HG03457 (cell line): ENCODE results near the gene ZNF467.

ENCODE experiments used
- ATAC-seq: cut with Tn5 transposase; IDR thresholded peaks from one replicate; pipeline ENCODE4 v1.9.1; 2021; ENCODE audit warnings: moderate number of reproducible peaks; ENCODE audit not compliant: unreplicated experiment

The ZNF467 gene

DNA sequence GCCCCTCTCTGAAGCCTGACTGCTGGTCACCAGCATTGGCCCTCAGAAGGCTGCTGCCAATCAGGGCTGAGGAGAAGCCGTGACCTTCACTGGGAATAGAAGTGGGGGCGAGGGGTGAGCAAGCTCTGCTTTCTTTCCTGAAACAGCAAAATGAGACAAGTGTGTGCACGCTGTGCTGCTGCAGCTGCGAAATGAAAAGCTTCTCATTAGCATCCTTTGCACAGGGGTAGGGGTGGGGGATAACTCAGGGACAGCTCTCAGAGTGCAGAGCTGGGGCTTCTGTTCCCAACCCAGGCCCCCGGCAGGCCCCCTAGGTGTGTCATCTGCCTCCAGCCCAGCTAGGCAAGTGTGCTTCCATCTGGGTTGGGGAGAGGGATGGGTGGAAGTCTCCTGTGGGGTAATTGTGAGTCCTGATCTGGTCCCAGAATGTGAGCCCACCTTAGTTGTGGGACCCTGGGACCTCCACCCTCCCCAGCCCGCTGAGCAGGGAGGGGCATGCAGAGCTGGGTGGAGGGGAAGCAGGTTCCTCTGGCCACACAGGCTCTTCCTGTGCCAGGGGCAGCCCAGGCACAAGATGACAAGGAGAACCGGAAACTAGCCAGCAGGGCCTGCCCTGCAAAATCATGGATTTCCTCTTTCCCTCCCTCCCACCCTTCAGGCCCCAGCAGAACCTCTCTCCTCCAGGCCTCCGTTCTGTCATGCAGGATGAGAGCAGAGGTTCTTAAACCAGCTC is 22.2 kb downstream of the ZNF467 start:
- ATAC-seq, result no peak

DNA sequence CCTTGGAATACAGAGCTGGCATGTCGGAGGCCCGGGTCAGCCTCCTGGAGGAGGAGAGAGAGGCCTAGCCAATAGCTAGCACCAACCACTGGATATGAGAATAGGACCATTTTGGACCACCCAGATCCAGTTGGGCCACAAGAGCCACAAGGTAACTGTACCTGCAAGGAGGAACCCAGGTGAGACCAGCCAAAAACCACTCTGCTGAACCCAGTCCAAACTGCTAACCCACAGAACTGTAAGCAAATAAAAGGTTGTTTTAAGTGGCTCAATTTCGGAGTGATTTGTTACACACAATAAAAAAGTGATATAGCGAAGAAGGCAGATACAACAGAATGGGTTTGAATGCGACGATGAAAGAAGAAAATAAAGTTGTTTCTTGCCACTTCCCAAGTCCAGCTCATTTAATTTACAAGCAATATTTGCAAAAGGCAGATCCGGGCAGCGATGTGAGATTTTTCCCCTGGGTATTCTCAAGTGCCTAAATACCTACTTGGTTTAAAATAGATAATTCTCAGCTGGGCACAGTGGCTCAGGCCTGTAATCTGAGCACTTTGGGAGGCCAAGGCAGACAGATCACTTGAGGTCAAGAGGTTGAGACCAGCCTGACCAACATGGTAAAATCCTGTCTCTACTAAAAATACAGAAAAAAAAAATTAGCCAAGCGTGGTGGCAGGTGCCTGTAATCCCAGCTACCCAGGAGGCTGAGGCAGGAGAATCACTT is 23.1 kb downstream of the ZNF467 start:
- no peak for ATAC-seq

DNA sequence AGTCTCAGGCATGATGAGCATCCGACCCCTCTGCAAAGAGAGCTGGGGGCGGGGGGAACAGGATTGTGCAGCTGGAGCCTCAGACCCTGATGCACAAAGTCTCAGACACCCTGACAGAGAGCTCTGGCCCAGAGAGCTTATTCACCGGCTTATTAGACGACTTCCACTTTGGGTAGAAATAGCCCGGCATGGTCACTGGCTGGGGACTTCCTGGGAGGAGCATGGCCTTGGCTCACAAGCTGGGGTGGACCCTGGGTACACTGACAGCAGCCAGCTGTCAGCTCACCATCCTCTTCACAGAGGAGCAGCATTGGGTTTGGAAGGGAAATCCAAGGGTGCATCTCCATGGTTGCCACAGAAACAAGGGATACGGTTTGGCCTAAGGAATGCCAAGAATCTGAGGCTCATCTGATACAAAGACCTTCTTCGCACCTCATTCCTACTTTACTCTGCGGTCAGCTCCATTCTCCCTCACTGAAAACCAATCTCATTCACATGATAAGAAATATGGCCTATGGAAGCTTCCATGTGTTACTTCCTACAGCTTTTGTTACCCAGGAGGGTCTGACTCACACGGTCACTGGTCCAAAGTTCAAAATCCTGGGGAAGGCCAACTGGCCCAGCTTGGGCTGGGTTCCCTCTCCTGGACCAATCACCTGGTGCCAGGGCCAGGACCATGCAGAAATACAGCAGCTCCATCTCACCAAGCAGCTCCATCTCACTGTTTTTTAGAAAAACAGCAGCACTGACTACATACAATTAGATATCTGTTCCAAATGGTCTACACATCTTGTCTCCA is 25.1 kb downstream of the ZNF467 start:
- ATAC-seq, result no peak

DNA sequence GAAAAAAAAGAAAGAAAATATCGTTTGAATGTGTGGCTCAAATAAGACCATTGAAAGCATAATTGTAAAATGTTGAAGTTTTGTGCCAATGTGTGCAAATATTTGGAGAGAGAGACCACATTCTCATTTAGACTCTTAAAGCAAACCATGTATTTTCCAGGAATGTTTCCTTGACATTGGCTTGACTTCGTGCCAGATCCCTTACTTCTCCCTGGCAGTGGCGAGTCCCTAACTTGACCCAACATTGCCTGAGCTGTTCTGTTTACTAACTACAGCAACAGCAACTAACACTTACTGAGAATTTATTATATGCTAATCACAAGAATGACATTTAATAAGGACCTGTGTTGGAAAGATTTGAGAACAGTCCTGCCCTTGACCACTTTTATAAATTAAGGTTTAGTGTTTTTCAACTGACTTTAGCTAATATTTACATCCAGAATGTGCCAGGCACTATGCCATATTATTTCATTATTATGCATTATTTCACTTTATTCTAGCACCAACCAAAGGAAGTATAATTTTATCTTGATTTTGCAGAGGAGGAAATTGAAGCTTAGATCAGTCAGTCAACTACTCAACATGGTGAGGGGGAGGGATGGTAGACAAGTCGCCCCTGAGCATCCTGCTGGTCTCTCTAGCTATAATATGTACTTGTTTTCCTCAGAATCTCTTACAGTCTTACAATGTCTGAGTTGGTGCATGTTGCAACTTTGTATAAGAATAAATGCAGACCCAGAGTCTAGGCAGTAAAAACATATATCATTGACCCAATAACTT is 29.7 kb downstream of the ZNF467 start:
- no peak for ATAC-seq

DNA sequence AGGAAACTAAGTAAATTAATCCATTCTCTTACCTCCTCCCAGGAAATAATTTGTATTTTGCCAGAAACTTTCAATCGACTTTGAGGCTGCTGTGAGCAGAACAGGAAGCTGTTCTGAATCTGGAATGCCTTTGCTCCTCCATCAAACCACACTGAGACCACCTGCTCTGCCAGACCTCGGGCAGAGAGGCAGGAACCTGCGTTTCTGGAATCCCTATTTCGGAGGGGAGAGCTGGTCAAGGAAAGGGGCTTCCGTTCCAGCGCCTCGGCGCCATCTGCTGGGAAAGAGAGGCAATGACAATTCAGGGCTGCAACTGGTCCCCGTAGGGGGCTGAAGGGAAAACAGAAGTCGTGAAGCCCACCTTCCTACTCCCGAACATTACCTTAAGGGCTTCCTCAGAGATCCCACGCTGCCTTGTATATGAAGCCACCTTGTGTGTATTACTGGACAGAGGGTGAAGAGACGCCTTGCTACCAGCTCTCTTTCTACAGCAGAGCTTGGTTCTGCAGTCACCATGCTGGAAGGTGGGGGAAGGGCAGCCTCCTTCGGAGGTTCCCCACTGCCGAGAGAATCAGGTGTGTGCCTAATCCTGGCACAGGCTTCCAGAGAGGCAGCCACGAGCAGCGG is 31.2 kb downstream of the ZNF467 start:
- ATAC-seq, result no peak

DNA sequence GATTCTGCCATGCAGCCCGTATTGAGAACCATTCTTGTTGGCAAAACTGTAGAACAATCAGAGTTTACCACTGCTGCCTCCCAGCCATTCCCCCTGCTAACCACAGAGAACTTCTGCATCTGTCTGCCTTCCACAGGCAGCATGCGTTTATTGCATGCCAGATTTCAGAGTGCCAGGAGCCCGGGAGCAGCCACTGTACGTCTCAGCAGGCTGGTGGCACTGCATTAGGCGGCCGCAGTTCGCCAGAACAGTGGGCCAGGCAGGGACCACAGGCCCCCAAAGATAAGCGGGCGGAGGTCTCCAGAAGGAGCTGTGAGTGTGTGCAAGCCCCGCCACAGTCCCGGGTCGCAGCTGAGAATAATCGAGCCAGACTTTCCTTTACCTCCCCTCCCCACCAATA is 31.8 kb downstream of the ZNF467 start:
- no peak for ATAC-seq

DNA sequence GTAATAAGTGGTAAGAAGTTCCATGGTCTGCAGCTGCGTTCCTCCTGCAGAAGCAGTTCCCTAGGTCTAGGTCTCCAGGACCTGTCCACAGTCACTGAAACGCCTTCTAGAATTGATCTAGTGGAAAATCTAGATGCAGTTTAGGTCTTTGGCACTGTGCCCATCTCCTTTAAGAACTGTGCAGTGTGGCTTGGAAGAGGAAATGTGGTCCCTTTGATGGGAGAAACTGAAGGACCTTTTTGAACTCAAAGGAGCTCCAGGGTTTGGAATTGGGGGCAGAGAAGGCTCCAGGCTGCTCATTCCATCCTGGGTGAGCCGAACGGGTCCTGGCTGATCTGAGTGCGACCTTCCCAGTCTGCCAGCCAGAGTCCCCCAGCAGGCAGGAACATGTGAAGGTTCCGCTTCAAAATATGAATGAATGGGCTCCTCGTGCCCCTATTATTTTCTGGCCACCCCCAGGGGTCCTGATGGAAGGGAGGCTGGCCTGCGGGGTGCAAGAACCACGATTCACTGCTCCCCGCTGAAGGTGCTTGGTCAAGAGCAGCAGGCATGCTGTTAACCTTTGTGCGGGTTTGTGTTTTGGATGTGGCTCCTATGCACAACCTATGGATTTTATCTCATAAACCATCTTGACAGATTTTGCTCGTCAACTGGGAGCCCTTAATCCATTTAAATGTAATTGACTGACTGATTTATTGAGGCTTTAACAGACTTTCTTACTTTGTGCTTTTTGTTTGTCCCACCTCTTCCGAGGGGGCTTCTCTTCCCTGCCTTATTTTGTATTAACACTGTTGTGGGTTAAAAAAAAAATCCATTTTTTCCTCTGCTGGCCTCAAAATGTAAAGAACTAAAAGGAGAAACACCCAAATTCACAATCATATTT is 36.7 kb downstream of the ZNF467 start:
- ATAC-seq, result no peak

DNA sequence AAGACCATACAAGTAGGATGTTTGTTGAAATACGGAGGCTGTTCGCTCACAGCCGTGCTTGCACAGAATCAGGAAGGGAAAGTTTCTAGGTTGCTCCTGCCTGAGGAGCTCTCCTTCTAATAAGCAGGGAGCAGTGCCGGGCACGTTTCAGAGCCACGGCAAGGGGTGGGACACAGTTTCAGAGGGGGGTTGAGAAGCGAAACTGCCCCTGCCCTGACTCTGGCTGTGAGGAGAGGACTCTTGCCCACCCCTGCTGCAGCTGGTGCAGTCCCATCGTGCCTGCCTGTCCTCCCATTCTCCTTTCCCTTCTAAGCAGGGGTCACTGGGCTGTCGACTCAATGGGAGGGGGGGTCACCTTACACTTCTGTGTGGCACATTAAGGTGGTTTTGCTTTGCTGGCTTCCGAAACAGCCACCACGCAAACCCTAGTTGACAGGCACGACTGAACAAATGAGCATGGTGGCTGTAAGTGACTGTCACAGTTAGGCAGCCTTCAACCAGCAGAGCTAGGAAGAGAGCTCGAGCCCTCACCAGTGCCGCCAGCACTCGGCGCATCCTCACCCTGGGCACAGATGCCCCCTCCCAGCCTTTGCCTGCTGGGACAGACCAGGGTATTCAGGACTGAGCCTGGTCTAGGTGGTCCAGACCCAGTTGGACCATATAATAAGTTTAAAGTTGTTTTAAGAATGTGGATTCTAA is 37.5 kb downstream of the ZNF467 start:
- ATAC-seq, result no peak

DNA sequence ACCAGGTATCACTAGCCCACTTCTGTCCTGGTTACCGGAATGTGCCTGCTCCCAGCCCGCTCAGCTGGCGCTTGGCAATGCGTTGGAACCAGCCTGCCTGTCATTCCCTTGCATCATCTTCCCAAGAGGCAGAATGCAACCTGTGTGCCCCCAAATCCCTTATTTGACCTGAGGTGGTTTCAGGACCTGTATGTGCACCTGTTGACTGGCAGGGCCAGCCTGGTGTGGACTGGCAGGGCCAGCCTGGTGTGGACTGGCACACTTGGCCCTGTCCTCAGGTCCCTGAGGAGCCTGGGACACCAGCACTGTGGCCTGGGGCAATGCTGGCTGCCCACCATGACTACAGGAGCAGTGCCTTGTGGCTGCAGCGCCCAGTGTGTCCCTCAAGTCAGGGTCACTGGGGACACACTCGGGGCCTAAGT is 38.2 kb downstream of the ZNF467 start:
- no peak for ATAC-seq

DNA sequence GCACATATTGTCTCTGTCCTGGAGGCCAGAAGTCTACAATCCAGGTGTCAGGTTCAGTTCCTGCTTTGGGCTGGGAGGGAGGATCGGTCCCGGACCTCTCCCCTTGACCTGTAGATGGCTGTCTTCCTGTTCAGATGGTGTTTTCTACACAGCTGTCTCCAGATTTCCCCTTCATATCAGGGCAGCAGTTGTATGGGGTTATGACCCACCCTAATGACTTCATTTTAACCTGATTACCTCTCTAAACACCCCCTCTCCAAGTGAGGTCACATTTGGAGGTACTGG is 38.7 kb downstream of the ZNF467 start:
- ATAC-seq, result no peak

DNA sequence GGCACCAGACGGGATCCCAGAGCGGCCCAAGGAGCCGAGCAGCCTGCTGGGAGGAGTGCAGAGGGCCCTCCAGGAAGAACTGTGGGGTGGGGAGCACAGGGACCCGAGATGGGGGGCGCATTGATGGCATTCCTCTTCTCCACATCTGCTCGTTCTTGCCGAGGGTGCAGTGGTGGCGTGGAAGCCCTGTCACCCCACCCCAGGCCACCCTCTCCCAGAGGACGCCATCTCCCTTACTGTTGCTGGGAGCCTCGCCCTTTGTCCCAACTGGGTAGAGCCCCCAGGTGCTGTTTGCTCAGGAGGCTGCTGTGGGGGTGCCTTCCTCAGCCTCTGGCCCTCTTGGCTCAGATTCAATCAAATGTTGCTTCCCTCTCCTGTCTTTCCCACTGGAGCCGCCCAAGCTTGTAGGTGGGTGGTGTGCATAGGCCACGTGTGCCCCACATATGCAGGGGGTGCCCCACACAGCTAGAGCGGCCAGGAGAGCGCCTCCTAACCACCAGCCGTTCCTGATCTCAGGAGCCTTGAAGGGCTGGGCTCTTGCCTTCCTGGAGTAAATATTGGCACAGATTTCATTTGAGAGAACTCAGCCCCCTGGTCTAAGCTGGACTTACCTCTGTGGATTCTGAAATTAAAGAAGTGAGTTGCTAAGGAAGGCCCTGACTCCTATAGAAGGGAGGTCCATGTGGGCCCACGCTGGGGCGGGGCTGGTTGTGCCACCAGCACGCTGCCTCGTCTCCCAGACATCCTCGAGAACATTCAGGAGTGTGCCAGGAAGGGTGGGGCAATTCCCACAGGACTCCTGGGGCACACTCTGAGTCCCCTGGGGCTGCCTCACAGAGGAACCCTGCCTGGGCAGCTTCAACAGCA is 39.2 kb downstream of the ZNF467 start:
- no peak for ATAC-seq

DNA sequence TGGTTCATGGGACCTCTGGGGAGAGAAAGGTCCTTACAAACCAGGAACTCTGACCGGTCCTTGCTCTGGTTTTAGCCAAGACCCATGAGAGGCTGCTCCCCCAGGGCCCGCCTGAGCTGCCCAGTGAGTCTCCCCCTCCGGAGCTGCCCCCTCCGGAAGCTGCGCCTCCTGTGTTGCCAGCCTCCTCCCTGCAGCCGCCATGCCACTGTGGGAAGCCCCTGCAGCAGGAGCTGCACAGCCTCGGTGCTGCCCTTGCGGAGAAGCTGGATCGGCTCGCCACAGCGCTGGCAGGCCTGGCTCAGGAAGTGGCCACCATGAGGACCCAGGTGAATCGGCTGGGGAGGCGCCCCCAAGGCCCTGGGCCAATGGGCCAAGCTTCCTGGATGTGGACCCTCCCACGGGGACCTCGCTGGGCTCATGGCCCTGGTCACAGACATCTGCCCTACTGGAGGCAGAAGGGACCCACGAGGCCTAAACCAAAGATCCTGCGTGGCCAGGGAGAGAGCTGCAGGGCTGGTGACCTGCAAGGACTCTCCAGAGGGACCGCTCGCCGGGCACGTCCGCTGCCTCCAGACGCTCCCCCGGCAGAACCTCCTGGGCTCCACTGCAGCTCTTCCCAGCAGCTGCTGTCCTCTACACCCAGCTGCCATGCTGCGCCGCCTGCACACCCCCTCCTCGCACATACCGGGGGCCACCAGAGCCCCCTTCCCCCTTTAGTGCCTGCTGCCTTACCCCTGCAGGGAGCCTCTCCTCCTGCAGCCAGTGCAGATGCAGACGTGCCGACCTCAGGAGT is 40.1 kb downstream of the ZNF467 start:
- ATAC-seq, result no peak

DNA sequence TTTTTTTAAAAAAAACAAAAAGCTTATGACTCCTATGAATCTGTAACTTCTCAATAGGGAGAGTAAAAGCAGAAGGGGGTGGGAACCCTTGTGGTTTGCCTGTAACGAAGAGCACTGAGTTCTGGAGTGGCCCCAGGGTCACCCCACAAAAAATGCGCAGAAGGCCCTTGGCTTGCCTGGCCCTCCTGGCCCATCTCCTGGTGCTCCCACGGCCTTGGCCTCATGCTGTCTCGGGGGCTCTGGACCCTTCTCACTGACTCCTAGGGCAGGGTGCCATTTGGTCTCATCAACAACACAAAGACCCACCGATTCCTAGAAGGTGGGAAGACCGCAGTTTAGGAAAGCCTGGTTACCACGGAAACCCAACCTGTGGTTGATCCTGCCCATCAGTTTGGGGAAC is 40.8 kb downstream of the ZNF467 start:
- no peak for ATAC-seq

DNA sequence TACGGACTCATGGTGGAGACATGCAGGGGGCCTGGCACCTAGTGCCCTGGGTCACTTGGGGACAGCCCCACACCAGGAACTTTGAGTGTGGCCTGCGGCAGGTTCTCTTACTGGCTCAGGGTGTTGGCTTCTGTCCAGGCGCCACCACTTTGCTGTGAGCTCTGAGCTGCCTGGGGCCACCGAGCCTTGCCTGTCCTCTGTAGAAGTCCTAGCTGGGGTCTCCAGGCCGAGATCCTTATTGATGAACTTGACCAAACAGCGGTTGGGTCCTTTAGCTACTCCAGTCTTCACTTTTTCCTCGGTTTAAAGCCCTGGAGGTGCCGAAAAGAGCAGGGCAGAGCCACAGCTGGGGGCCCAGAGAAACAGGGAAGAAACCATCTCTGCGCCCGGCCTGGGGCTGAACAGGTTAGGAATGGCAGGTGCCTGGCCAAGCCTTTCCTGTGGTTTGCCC is 41.3 kb downstream of the ZNF467 start:
- ATAC-seq, result no peak

DNA sequence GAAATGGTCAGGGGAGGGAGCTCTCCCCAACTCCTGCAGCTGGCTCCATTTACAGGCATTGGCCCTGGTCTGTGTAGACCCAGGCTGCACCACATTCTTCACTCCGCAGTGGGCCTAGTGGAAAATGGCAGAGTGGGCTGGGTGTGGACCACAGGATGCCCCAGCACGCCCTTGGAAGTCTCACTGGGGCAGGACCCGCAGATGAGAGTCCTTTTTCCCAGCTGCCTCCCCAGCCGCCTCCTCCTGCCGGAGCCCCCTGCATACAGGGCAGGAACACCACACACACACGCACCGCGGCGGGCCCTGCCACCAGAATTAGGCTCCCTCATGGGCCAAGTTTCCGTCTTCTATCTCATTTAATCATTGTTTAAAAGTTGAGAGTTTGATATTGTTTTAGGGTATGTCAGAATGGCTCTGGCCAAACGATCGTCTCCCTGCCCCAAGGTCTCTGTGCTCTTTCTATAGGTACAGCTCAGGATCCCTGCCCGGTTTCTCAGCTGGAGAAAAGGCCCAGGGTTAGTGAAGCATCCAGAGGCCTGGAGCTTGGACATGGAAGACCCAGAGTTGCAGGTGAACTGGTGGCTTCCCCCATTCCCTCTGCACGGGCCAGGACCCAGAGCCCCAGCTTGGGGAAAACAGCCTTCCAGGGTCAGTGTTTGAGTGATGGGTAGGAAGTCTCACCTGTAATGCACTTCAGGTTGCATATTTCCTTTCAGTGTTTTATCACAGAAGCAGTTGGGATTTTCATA is 42.0 kb downstream of the ZNF467 start:
- no peak for ATAC-seq

DNA sequence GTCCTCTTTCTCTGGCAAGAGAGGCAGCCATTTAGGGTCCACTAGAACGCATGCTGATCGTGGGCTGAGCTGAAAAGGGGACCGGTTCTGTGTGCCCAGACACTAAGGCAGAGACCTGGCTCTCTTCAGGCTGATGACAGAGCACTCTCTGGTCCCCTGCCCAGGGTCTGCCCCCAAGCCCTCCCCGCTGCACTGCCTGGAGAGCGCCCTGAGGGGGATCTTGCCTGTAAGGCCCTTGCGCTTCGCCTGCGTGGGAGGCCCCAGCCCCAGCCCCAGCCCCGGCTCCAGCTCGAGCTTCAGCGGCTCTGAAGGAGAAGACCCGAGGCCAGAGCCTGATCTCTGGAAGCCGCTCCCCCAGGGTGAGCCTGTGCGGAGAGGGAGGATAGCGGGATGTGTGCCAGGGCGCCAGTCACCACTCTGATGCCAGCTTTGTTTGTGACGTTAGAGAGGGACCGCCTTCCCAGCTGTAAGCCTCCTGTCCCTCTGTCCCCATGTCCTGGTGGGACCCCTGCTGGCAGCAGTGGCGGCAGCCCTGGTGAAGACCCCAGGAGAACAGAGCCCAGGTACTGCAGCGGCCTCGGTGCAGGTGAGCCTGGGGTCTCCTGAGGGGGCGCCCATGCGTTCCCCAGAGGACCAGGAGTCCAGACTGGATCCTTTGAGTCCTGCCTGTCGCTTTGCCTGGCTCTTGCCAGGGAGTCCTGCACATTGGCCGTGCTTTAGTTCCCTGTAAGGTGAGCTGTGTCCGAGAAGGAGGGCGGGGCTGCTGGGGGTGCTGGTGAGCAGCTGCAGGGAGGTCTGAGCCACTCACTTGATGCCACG is 43.2 kb downstream of the ZNF467 start:
- ATAC-seq, result no peak
